H1 (cell line): Measurements from ENCODE around the gene ATR. TPM values are rescaled to one million over a fixed set of nuclear protein-coding genes. Genes with fewer than 3 reads are reported as not detected.

Source experiments
- CTCF ChIA-PET: fragments of 300-600 bp; sonication (Branson Sonifier 250); formaldehyde crosslinking; loops from one replicate; lab custom pipeline; 2021; ENCODE audit not compliant: partially characterized antibody; lab: Charles Lee
- POLR2A ChIA-PET: fragments of 300-600 bp; sonication (Branson Sonifier 250); formaldehyde crosslinking; loops from one replicate; lab custom pipeline; 2021; ENCODE audit warnings: inconsistent platforms; ENCODE audit not compliant: partially characterized antibody; lab: Charles Lee
- DNase-seq, 2 experiments: peaks; one replicate each; pipeline versions ENCODE4 v3.0.0 to v3.0.0-alpha.2; 2010 to 2022; ENCODE audit warnings: low spot score in 2 of 2, low read depth in 1 of 2, mixed read lengths in 1 of 2
- FAIRE-seq: peaks from 2 replicates; lab custom pipeline; 2011; peaks lifted over from hg19 to GRCh38; lab: Jason Lieb, UNC
- H2AFZ ChIP-seq: 2 replicates; pipeline ENCODE4 v1.8.1; 2012; ENCODE audit warnings: low read length, inconsistent platforms
- H2AK5ac ChIP-seq: 2 replicates; pipeline ENCODE4 v1.6.1; 2013; ENCODE audit warnings: low read depth, low read length
- H2BK120ac ChIP-seq: replicated peaks from 2 replicates; pipeline ENCODE3; 2013; ENCODE audit warnings: low read depth, low read length, inconsistent platforms
- H2BK12ac ChIP-seq: 2 replicates; pipeline ENCODE4 v1.6.1; 2013; ENCODE audit warnings: low read depth, low read length
- H2BK15ac ChIP-seq: 2 replicates; pipeline ENCODE4 v1.6.1; 2013; ENCODE audit warnings: low read length
- H2BK20ac ChIP-seq: 2 replicates; pipeline ENCODE4 v1.6.1; 2013; ENCODE audit warnings: low read length
- H2BK5ac ChIP-seq: 2 replicates; pipeline ENCODE4 v1.6.1; 2013; ENCODE audit warnings: low read depth, low read length
- H3K14ac ChIP-seq: 2 replicates; pipeline ENCODE4 v1.6.1; 2013; ENCODE audit warnings: inconsistent platforms; ENCODE audit not compliant: insufficient read length
- H3K18ac ChIP-seq: 2 replicates; pipeline ENCODE4 v1.6.1; 2013; ENCODE audit warnings: low read length; ENCODE audit errors: extremely low read depth
- H3K23ac ChIP-seq: 2 replicates; pipeline ENCODE4 v1.6.1; 2013; ENCODE audit warnings: inconsistent platforms; ENCODE audit not compliant: insufficient read length
- H3K23me2 ChIP-seq: 2 replicates; pipeline ENCODE4 v1.6.1; 2013; ENCODE audit warnings: low read depth, low read length
- H3K27ac ChIP-seq: 2 replicates; pipeline ENCODE4 v1.6.1; 2011; ENCODE audit warnings: low read depth, low read length, inconsistent platforms
- H3K27me3 ChIP-seq, 4 experiments: replicated peaks in 1 of 4; 1 replicate in 1 of 4; 2 replicates in 3 of 4; pipeline versions ENCODE4 v1.6.1 to v1.8.1; 2011 to 2013; ENCODE audit warnings: low read length in 3 of 4, mild to moderate bottlenecking in 3 of 4, inconsistent platforms in 2 of 4, mixed read lengths in 2 of 4, moderate library complexity in 1 of 4; ENCODE audit not compliant: control insufficient read depth in 3 of 4, insufficient read depth in 3 of 4; ENCODE audit errors: extremely low read depth in 1 of 4
- H3K36me3 ChIP-seq, 4 experiments: 2 replicates each; pipeline versions ENCODE4 v1.6.1 to v1.8.1; 2011 to 2013; ENCODE audit warnings: mild to moderate bottlenecking in 4 of 4, low read length in 3 of 4, moderate library complexity in 2 of 4, control low read depth in 1 of 4, inconsistent platforms in 1 of 4; ENCODE audit not compliant: insufficient read depth in 4 of 4, control insufficient read depth in 2 of 4
- H3K4ac ChIP-seq: replicated peaks from 2 replicates; pipeline ENCODE3; 2013; ENCODE audit warnings: low read length, low read depth, mixed read lengths, inconsistent platforms; ENCODE audit not compliant: insufficient read length
- H3K4me1 ChIP-seq, 4 experiments: replicated peaks in 1 of 4; 1 replicate in 1 of 4; 2 replicates in 3 of 4; pipeline versions ENCODE4 v1.6.1 to v1.8.1; 2011 to 2013; ENCODE audit warnings: low read length in 3 of 4, inconsistent platforms in 2 of 4, mixed read lengths in 1 of 4; ENCODE audit not compliant: insufficient read depth in 4 of 4, control insufficient read depth in 3 of 4
- H3K4me2 ChIP-seq, 2 experiments: 2 replicates each; pipeline versions ENCODE4 v1.6.1 to v1.8.1; 2011 to 2013; ENCODE audit warnings: low read depth in 2 of 2, low read length in 2 of 2, control low read depth in 1 of 2, inconsistent platforms in 1 of 2, mild to moderate bottlenecking in 1 of 2; ENCODE audit not compliant: insufficient read depth in 1 of 2
- H3K4me3 ChIP-seq, 4 experiments: fragments of 200-600, 300-600 bp in 1 of 4; sonication (generic), shearing (Covaris generic), sonication (Bioruptor Twin) in 1 of 4; 2 replicates each; pipeline versions ENCODE4 v1.5.1 to v1.8.1; 2011 to 2016; ENCODE audit warnings: low read length in 4 of 4, low read depth in 3 of 4, control low read depth in 2 of 4, inconsistent platforms in 2 of 4, mild to moderate bottlenecking in 2 of 4, mixed read lengths in 1 of 4, moderate library complexity in 1 of 4; ENCODE audit not compliant: insufficient read depth in 2 of 4; ENCODE audit errors: extremely low read depth in 1 of 4
- H3K56ac ChIP-seq: replicated peaks from 2 replicates; pipeline ENCODE3; 2013; ENCODE audit warnings: low read depth, mild to moderate bottlenecking, mixed read lengths, low read length, inconsistent platforms; ENCODE audit not compliant: insufficient read length
- H3K79me1 ChIP-seq: 2 replicates; pipeline ENCODE4 v1.6.1; 2013; ENCODE audit warnings: low read depth, low read length, control low read depth
- H3K79me2 ChIP-seq, 2 experiments: 2 replicates each; pipeline versions ENCODE4 v1.6.1 to v1.8.1; 2012 to 2013; ENCODE audit warnings: low read length in 2 of 2, mild to moderate bottlenecking in 2 of 2, inconsistent platforms in 1 of 2; ENCODE audit not compliant: insufficient read depth in 2 of 2, control insufficient read depth in 1 of 2
- H3K9ac ChIP-seq, 4 experiments: replicated peaks in 1 of 4; 1 replicate in 1 of 4; 2 replicates in 3 of 4; pipeline versions ENCODE4 v1.6.1 to v1.8.1; 2011 to 2013; ENCODE audit warnings: low read depth in 3 of 4, low read length in 3 of 4, control low read depth in 2 of 4, mild to moderate bottlenecking in 2 of 4, moderate library complexity in 2 of 4, inconsistent platforms in 1 of 4; ENCODE audit errors: extremely low read depth in 1 of 4
- H3K9me3 ChIP-seq, 2 experiments: 2 replicates each; pipeline versions ENCODE4 v1.6.1 to v1.8.1; 2012 to 2013; ENCODE audit warnings: mild to moderate bottlenecking in 2 of 2, moderate library complexity in 2 of 2, control low read depth in 1 of 2, inconsistent platforms in 1 of 2, low read depth in 1 of 2, low read length in 1 of 2, mixed read lengths in 1 of 2; ENCODE audit not compliant: insufficient read depth in 2 of 2
- H4K20me1 ChIP-seq, 2 experiments: replicated peaks in 1 of 2; 2 replicates each; pipeline versions ENCODE3 to v1.8.1; 2011 to 2013; ENCODE audit warnings: inconsistent platforms in 2 of 2, low read length in 2 of 2, mild to moderate bottlenecking in 1 of 2; ENCODE audit not compliant: insufficient read depth in 2 of 2, control insufficient read depth in 1 of 2
- H4K5ac ChIP-seq: 2 replicates; pipeline ENCODE4 v1.6.1; 2013; ENCODE audit warnings: low read length, low read depth, mixed read lengths, inconsistent platforms; ENCODE audit not compliant: insufficient read length
- H4K8ac ChIP-seq: 2 replicates; pipeline ENCODE4 v1.8.0; 2013; ENCODE audit warnings: mild to moderate bottlenecking, moderate library complexity, low read length, inconsistent platforms; ENCODE audit not compliant: insufficient read depth; ENCODE audit errors: extremely low read depth
- H4K91ac ChIP-seq: replicated peaks from 2 replicates; pipeline ENCODE3; 2013; ENCODE audit warnings: low read length, mixed read lengths, inconsistent platforms; ENCODE audit not compliant: insufficient read length
- ASH2L ChIP-seq: fragments of 200-600, 300-600 bp; sonication (generic); IDR thresholded peaks from one replicate; pipeline ENCODE4 v1.7.1; 2017; ENCODE audit warnings: low read length
- BACH1 ChIP-seq: IDR thresholded peaks from 2 replicates; pipeline ENCODE4 v1.6.1; 2012; ENCODE audit warnings: low read length, improper control_type of control experiment
- BCL11A ChIP-seq, 2 experiments: IDR thresholded peaks; one replicate each; pipeline ENCODE4 v1.6.1; 2011; ENCODE audit warnings: low read depth in 2 of 2, low read length in 2 of 2, mild to moderate bottlenecking in 2 of 2
- BRCA1 ChIP-seq: IDR thresholded peaks from 2 replicates; pipeline ENCODE4 v1.6.1; 2012; ENCODE audit warnings: low read depth, low read length, improper control_type of control experiment
- CBX5 ChIP-seq: fragments of 300-800, 300-1000 bp; sonication (generic); IDR thresholded peaks from 2 replicates; pipeline ENCODE4 v1.7.1; 2016; ENCODE audit warnings: antibody characterized with exemption, low read length, low read depth
- CHD2 ChIP-seq: IDR thresholded peaks from 2 replicates; pipeline ENCODE4 v1.6.1; 2012; ENCODE audit warnings: low read length, improper control_type of control experiment
- HDAC6 ChIP-seq: IDR thresholded peaks from one replicate; pipeline ENCODE4 v1.7.1; 2012; ENCODE audit warnings: low read depth, mild to moderate bottlenecking, inconsistent platforms, low read length, moderate library complexity
- JUN ChIP-seq: IDR thresholded peaks from 2 replicates; pipeline ENCODE4 v1.6.1; 2011; ENCODE audit warnings: low read depth, mild to moderate bottlenecking, improper control_type of control experiment, low read length
- KDM4A ChIP-seq: IDR thresholded peaks from one replicate; pipeline ENCODE4 v1.7.1; 2012; ENCODE audit warnings: low read depth, mild to moderate bottlenecking, moderate library complexity, low read length, inconsistent platforms; ENCODE audit not compliant: severe bottlenecking
- MAFK ChIP-seq: IDR thresholded peaks from 2 replicates; pipeline ENCODE4 v1.6.1; 2012; ENCODE audit warnings: low read depth, mild to moderate bottlenecking, improper control_type of control experiment, low read length
- POU5F1 ChIP-seq: IDR thresholded peaks from 2 replicates; pipeline ENCODE4 v1.6.1; 2011; ENCODE audit warnings: low read depth, mild to moderate bottlenecking, low read length, moderate library complexity
- SIN3A ChIP-seq, 2 experiments: IDR thresholded peaks in 1 of 2; conservative IDR thresholded peaks in 1 of 2; 2 replicates each; pipeline ENCODE4 v1.6.1; 2011 to 2012; ENCODE audit warnings: low read length in 2 of 2, improper control_type of control experiment in 1 of 2, low read depth in 1 of 2, mild to moderate bottlenecking in 1 of 2
- SP4 ChIP-seq: IDR thresholded peaks from 2 replicates; pipeline ENCODE4 v1.6.1; 2012; ENCODE audit warnings: low read length, inconsistent platforms
- WGBS, 2 experiments: shearing (Covaris generic) in 1 of 2; methylation state at CpG; one replicate each; pipeline versions ENCODE4 v1.1.6 to v1.1.7; 2013 to 2015; ENCODE audit warnings: low lambda C conversion rate in 2 of 2, mixed read lengths in 2 of 2, inconsistent platforms in 1 of 2, low coverage in 1 of 2, missing lambda C conversion rate in 1 of 2; ENCODE audit not compliant: insufficient replicate concordance in 2 of 2, insufficient coverage in 1 of 2, insufficient read length in 1 of 2; ENCODE audit errors: extremely low coverage in 1 of 2, missing lambda C conversion rate in 1 of 2; 5-methylcytosine and 5-hydroxymethylcytosine counted together
- polyA plus RNA-seq, 7 experiments: library from polyadenylated mRNA; depleted of rRNA in 3 of 7; stranded (reverse) in 5 of 7; unstranded in 2 of 7; fragments of >200 nt in 5 of 7; fragments of 200-250 nt in 2 of 7; gene quantifications; 1 replicate in 5 of 7; 2 replicates in 1 of 7; 4 replicates in 1 of 7; pipeline versions ENCODE4 v1.2.1 to v1.2.3, GENCODE V29; 2011 to 2013; ENCODE audit warnings: missing spikeins in 2 of 7, mixed read lengths in 2 of 7
- total RNA-seq: library from RNA; stranded (reverse); fragmentation: NEBNext Ultra II Directional; extraction: Animal tissue kit (Norgen Biotek cat#: 25700); gene quantifications from 2 replicates; pipeline ENCODE4 v1.2.1, GENCODE V29; 2021
- TF ChIP-seq, protein P1 (sequence below): IDR thresholded peaks from 2 replicates; pipeline ENCODE4 v1.6.1; 2012; ENCODE audit warnings: inconsistent platforms

The ATR gene
- total and polyA plus RNA-seq, 2 of the 8 experiments (the other 6 are each of a cell fraction or from before 2014, with no cell fraction given) = 8.4 to 23.2 TPM

DNA sequence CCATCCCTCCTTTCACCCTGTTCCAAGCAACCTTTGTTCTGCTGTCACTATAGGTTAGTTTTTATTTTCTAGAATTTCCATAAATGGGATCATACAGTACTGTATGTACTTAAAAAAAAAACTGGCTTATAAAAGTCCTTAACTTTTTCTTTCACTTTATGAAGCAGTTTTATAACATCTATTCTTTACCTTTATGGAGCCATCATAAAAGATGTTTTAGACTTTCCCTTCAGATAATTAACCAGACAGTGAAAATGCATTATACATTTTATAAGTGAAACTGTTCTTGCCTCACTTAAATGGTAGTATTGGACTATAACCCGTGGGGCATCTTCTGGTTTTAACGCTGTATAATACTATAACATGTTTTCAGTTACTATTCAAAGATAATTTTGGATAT, 43.9 kb upstream of the ATR start:
- Histone ChIP-seq H3K27me3 (no peaks in the 10 kb centered on the region), H3K14ac (no peak overlapping the region), H3K36me3 (no peaks in the 10 kb centered on the region), H3K56ac (no peak overlapping the region), H3K4me1 (peaks cover 0 to 2% (median 0%) of the 10 kb centered on the region in 4 experiments; a peak in 1 of 7 replicates), H4K91ac (no peak overlapping the region), H4K8ac (no peak overlapping the region), H2BK5ac (no peak overlapping the region), H3K27ac (no peak overlapping the region), H2AFZ (no peak overlapping the region), H3K23me2 (no peaks in the 10 kb centered on the region), H2BK12ac (no peak overlapping the region), H3K18ac (no peak overlapping the region), H2BK15ac (no peak overlapping the region), H3K9me3 (no peaks in the 10 kb centered on the region), H4K5ac (no peak overlapping the region), H2BK20ac (no peak overlapping the region), H2AK5ac (no peak overlapping the region), H3K23ac (no peak overlapping the region), H2BK120ac (no peak overlapping the region), H3K9ac (no peak overlapping the region), H3K4me2 (no peak overlapping the region), H3K4me3 (no peak overlapping the region), H3K79me2 (no peaks in the 10 kb centered on the region), H3K79me1 (no peaks in the 10 kb centered on the region), H3K4ac (no peak overlapping the region), H4K20me1 (no peaks in the 10 kb centered on the region)
- no peak for TF ChIP-seq ASH2L
- no peak for TF ChIP-seq CHD2
- no peak for TF ChIP-seq BCL11A (IDR thresholded peaks at IDR 0.05; ENCODE audit: low read depth in 2 of 2, low read length in 2 of 2)
- TF ChIP-seq SIN3A (conservative IDR thresholded peaks at IDR 0.05 in 1 of 2, IDR thresholded peaks at IDR 0.05 in 1 of 2; ENCODE audit: low read depth in 1 of 2, low read length in 2 of 2) = no peak
- TF ChIP-seq KDM4A = no peak
- no peak for TF ChIP-seq BACH1
- no peak for TF ChIP-seq JUN
- TF ChIP-seq HDAC6 = no peak
- no peak for TF ChIP-seq MAFK
- no peak for TF ChIP-seq CBX5
- TF ChIP-seq, protein P1, sequence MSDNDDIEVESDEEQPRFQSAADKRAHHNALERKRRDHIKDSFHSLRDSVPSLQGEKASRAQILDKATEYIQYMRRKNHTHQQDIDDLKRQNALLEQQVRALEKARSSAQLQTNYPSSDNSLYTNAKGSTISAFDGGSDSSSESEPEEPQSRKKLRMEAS = no peak
- no peak for TF ChIP-seq POU5F1
- no peak for TF ChIP-seq SP4
- no peak for TF ChIP-seq BRCA1
- FAIRE-seq = no peak
- 94% methylated on average over 2 of the region's 2 CpGs; no CpG with 5 or more reads in 1 of the 2 experiments for WGBS, 2 experiments
- ChIA-PET CTCF (no interaction called here), POLR2A (no interaction called here)
- no peak for DNase-seq
